ENCODE results near the gene SLC25A18. TPM values are rescaled to one million over a fixed set of nuclear protein-coding genes. Genes with fewer than 3 reads are reported as not detected.

The SLC25A18 gene
- total RNA-seq, 1 experiment from 2014 or later: 0.57 TPM

GRCh38 chr22:17581056-17581455, 17.8 kb downstream of the SLC25A18 start:
- POLR2A ChIA-PET (ENCODE audit: unreplicated experiment): no interaction called here
- Histone ChIP-seq H2AFZ (no peak overlapping the region), H3K4me1 (replicated peaks; ENCODE audit: insufficient read depth) (peaks cover 6% of the 10 kb centered on the region; the same call in 1 of the 2 replicates), H3K9me3 (ENCODE audit: insufficient read depth, low read depth) (no peaks in the 10 kb centered on the region), H3K27me3 (ENCODE audit: insufficient read depth, low read depth) (no peaks in the 10 kb centered on the region), H3K79me2 (ENCODE audit: low read depth) (no peaks in the 10 kb centered on the region), H4K20me1 (ENCODE audit: insufficient read depth) (no peaks in the 10 kb centered on the region), H3K36me3 (ENCODE audit: low read depth) (no peaks in the 10 kb centered on the region), H3K27ac (no peak overlapping the region), H3F3A (ENCODE audit: insufficient read depth, low read depth) (peaks cover 7% of the 10 kb centered on the region), H3K9me2 (ENCODE audit: insufficient read depth) (no peaks in the 10 kb centered on the region), H3K4me2 (no peak overlapping the region), H3K4me3 (no peak overlapping the region)
- DNase-seq: no peak
- CTCF ChIA-PET: no interaction called here
- intact Hi-C loops (cut with micrococcal nuclease; ENCODE audit: unreplicated experiment): no loop called here
- no TSS peak for BruUV-seq (replicated peaks)
- no peak for TF ChIP-seq EZH2 (IDR thresholded peaks at IDR 0.05; ENCODE audit: low read depth)
- TF ChIP-seq CTCF (conservative IDR thresholded peaks at IDR 0.05): no peak

GRCh38 chr22:17581631-17582030, 18.3 kb downstream of the SLC25A18 start:
- TF ChIP-seq EZH2 (IDR thresholded peaks at IDR 0.05; ENCODE audit: low read depth) (no peak), CTCF (conservative IDR thresholded peaks at IDR 0.05) (no peak)
- 0 out of 2 replicates have a peak, but pooled peaks cover 4% of the 10 kb centered on the region for H3K4me1 ChIP-seq (replicated peaks; ENCODE audit: insufficient read depth)
- no peaks in the 10 kb centered on the region for H3K27me3 ChIP-seq (ENCODE audit: insufficient read depth, low read depth)
- H4K20me1 ChIP-seq (ENCODE audit: insufficient read depth): no peaks in the 10 kb centered on the region
- no peak for DNase-seq
- H3K27ac ChIP-seq: no peak overlapping the region
- CTCF ChIA-PET: no interaction called here
- POLR2A ChIA-PET (ENCODE audit: unreplicated experiment): no interaction called here
- H3F3A ChIP-seq (ENCODE audit: insufficient read depth, low read depth): peaks cover 5% of the 10 kb centered on the region; the same call in 1 of the 2 replicates
- H3K9me3 ChIP-seq (ENCODE audit: insufficient read depth, low read depth): no peaks in the 10 kb centered on the region
- no peaks in the 10 kb centered on the region for H3K79me2 ChIP-seq (ENCODE audit: low read depth)
- intact Hi-C loops (cut with micrococcal nuclease; ENCODE audit: unreplicated experiment): no loop called here
- H3K36me3 ChIP-seq (ENCODE audit: low read depth): no peaks in the 10 kb centered on the region
- no peaks in the 10 kb centered on the region for H3K9me2 ChIP-seq (ENCODE audit: insufficient read depth)
- no peak overlapping the region for H3K4me3 ChIP-seq
- no peak overlapping the region for H2AFZ ChIP-seq
- no peak overlapping the region for H3K4me2 ChIP-seq
- BruUV-seq (replicated peaks): no TSS peak

GRCh38 chr22:17583151-17583550, 19.9 kb downstream of the SLC25A18 start:
- Histone ChIP-seq H3K4me2 (no peak overlapping the region), H4K20me1 (ENCODE audit: insufficient read depth) (no peaks in the 10 kb centered on the region), H3K9me3 (ENCODE audit: insufficient read depth, low read depth) (no peaks in the 10 kb centered on the region), H3K27me3 (ENCODE audit: insufficient read depth, low read depth) (no peaks in the 10 kb centered on the region), H2AFZ (no peak overlapping the region), H3K27ac (no peak overlapping the region), H3K4me1 (replicated peaks; ENCODE audit: insufficient read depth) (no peaks in the 10 kb centered on the region), H3F3A (ENCODE audit: insufficient read depth, low read depth) (no peaks in the 10 kb centered on the region), H3K9me2 (ENCODE audit: insufficient read depth) (no peaks in the 10 kb centered on the region), H3K36me3 (ENCODE audit: low read depth) (no peaks in the 10 kb centered on the region), H3K79me2 (ENCODE audit: low read depth) (no peaks in the 10 kb centered on the region), H3K4me3 (no peak overlapping the region)
- intact Hi-C loops (cut with micrococcal nuclease; ENCODE audit: unreplicated experiment): no loop called here
- TF ChIP-seq EZH2 (IDR thresholded peaks at IDR 0.05; ENCODE audit: low read depth) (no peak), CTCF (conservative IDR thresholded peaks at IDR 0.05) (no peak)
- ChIA-PET CTCF (no interaction called here), POLR2A (ENCODE audit: unreplicated experiment) (no interaction called here)
- DNase-seq: no peak
- BruUV-seq (replicated peaks): no TSS peak

Data from PC-9 (cell line).